SK-N-SH treated with all-trans-retinoic acid at 6 μM for 48 hours (cell line): Measurements from ENCODE around the gene GRAMD4.

Experiments used
- ATAC-seq: fragments of 200-7000 bp; cut with Tn5 transposase; 3 replicates; pipeline ENCODE4 v1.9.1; 2020; ENCODE audit warnings: mild to moderate bottlenecking, moderate library complexity
- ARNTL ChIP-seq: fragments of 450-650 bp; formaldehyde crosslinking; IDR thresholded peaks from 2 replicates; pipeline ENCODE4 v1.5.0; 2020; ENCODE audit warnings: low read depth, mild to moderate bottlenecking, moderate library complexity, borderline replicate concordance
- BACH2 ChIP-seq: fragments of 250-450 bp; sonication (Bioruptor Pico); IDR thresholded peaks from 2 replicates; pipeline ENCODE4 v1.9.0; 2021; ENCODE audit warnings: mild to moderate bottlenecking, borderline replicate concordance
- CSDC2 ChIP-seq: fragments of 250-450 bp; sonication (Bioruptor Pico); IDR thresholded peaks from 2 replicates; pipeline ENCODE4 v1.5.0; 2020; ENCODE audit warnings: mild to moderate bottlenecking, moderate library complexity
- CSRNP3 ChIP-seq: fragments of 250-450 bp; sonication (Bioruptor Pico); IDR thresholded peaks from 2 replicates; pipeline ENCODE4 v1.5.1; 2021; ENCODE audit warnings: mild to moderate bottlenecking, moderate library complexity
- ESRRG ChIP-seq: fragments of 250-450 bp; sonication (Bioruptor Pico); IDR thresholded peaks from 2 replicates; pipeline ENCODE4 v1.6.1; 2021; ENCODE audit warnings: mild to moderate bottlenecking
- GLIS3 ChIP-seq: fragments of 250-450 bp; sonication (Bioruptor Pico); IDR thresholded peaks from 2 replicates; pipeline ENCODE4 v1.5.0; 2020; ENCODE audit warnings: mild to moderate bottlenecking, moderate library complexity
- ISL1 ChIP-seq: fragments of 250-450 bp; sonication (Bioruptor Pico); IDR thresholded peaks from 2 replicates; pipeline ENCODE4 v2.1.2; 2022; ENCODE audit warnings: mild to moderate bottlenecking, moderate library complexity
- OSR1 ChIP-seq: fragments of 250-450 bp; sonication (Bioruptor Pico); IDR thresholded peaks from 2 replicates; pipeline ENCODE4 v1.8.0; 2022; ENCODE audit warnings: moderate library complexity, mild to moderate bottlenecking, inconsistent platforms
- POU6F1 ChIP-seq: fragments of 250-450 bp; sonication (Bioruptor Pico); IDR thresholded peaks from 2 replicates; pipeline ENCODE4 v1.8.0; 2021; ENCODE audit warnings: low read depth, mild to moderate bottlenecking, moderate library complexity, borderline replicate concordance
- PPARA ChIP-seq: fragments of 250-450 bp; sonication (Bioruptor Pico); IDR thresholded peaks from 2 replicates; pipeline ENCODE4 v1.5.0; 2020; ENCODE audit warnings: mild to moderate bottlenecking, borderline replicate concordance
- RARB ChIP-seq: fragments of 250-450 bp; sonication (Bioruptor Pico); IDR thresholded peaks from 2 replicates; pipeline ENCODE4 v1.8.0; 2021; ENCODE audit warnings: mild to moderate bottlenecking, moderate library complexity
- SNAI2 ChIP-seq: fragments of 250-450 bp; sonication (Bioruptor Pico); IDR thresholded peaks from 2 replicates; pipeline ENCODE4 v1.5.0; 2020; ENCODE audit warnings: mild to moderate bottlenecking, moderate library complexity
- TOX ChIP-seq: fragments of 250-450 bp; sonication (Bioruptor Pico); IDR thresholded peaks from 2 replicates; pipeline ENCODE4 v1.8.0; 2021; ENCODE audit warnings: mild to moderate bottlenecking, moderate library complexity, borderline replicate concordance
- TSHZ2 ChIP-seq: fragments of 250-450 bp; sonication (Bioruptor Pico); IDR thresholded peaks from 2 replicates; pipeline ENCODE4 v1.5.0; 2020; ENCODE audit warnings: mild to moderate bottlenecking, moderate library complexity
- ZFP3 ChIP-seq: fragments of 250-450 bp; sonication (Bioruptor Pico); IDR thresholded peaks from 2 replicates; pipeline ENCODE4 v1.5.0; 2020; ENCODE audit warnings: mild to moderate bottlenecking, moderate library complexity
- ZFP30 ChIP-seq: fragments of 450-650 bp; formaldehyde crosslinking; IDR thresholded peaks from 2 replicates; pipeline ENCODE4 v1.5.0; 2022; ENCODE audit warnings: mild to moderate bottlenecking, moderate library complexity
- ZNF565 ChIP-seq: fragments of 450-650 bp; formaldehyde crosslinking; conservative IDR thresholded peaks from 2 replicates; pipeline ENCODE4 v1.5.0; 2020; ENCODE audit warnings: low read depth, mild to moderate bottlenecking, moderate library complexity
- TF ChIP-seq, protein P1 (sequence below): fragments of 250-450 bp; sonication (Bioruptor Pico); IDR thresholded peaks from 2 replicates; pipeline ENCODE4 v1.5.1; 2020; ENCODE audit warnings: low read depth, mild to moderate bottlenecking, moderate library complexity

The GRAMD4 gene

GRCh38 chr22:46678003-46678657, 57.9 kb downstream of the GRAMD4 start:
- no peak for ATAC-seq
- TF ChIP-seq ARNTL (CRISPR knock-in tag) (no peak), CSRNP3 (CRISPR knock-in tag) (no peak), ISL1 (CRISPR knock-in tag) (no peak), ZFP3 (CRISPR knock-in tag) (no peak), SNAI2 (CRISPR knock-in tag) (no peak), GLIS3 (CRISPR knock-in tag) (no peak), ZFP30 (no peak), PPARA (CRISPR knock-in tag) (no peak), TSHZ2 (CRISPR knock-in tag) (no peak), BACH2 (CRISPR knock-in tag) (no peak), RARB (CRISPR knock-in tag) (no peak)
- TF ChIP-seq, protein P1, sequence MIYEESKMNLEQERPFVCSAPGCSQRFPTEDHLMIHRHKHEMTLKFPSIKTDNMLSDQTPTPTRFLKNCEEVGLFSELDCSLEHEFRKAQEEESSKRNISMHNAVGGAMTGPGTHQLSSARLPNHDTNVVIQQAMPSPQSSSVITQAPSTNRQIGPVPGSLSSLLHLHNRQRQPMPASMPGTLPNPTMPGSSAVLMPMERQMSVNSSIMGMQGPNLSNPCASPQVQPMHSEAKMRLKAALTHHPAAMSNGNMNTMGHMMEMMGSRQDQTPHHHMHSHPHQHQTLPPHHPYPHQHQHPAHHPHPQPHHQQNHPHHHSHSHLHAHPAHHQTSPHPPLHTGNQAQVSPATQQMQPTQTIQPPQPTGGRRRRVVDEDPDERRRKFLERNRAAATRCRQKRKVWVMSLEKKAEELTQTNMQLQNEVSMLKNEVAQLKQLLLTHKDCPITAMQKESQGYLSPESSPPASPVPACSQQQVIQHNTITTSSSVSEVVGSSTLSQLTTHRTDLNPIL (CRISPR knock-in tag) = no peak
- TF ChIP-seq, all 23 proteins: peak for 0

DNA sequence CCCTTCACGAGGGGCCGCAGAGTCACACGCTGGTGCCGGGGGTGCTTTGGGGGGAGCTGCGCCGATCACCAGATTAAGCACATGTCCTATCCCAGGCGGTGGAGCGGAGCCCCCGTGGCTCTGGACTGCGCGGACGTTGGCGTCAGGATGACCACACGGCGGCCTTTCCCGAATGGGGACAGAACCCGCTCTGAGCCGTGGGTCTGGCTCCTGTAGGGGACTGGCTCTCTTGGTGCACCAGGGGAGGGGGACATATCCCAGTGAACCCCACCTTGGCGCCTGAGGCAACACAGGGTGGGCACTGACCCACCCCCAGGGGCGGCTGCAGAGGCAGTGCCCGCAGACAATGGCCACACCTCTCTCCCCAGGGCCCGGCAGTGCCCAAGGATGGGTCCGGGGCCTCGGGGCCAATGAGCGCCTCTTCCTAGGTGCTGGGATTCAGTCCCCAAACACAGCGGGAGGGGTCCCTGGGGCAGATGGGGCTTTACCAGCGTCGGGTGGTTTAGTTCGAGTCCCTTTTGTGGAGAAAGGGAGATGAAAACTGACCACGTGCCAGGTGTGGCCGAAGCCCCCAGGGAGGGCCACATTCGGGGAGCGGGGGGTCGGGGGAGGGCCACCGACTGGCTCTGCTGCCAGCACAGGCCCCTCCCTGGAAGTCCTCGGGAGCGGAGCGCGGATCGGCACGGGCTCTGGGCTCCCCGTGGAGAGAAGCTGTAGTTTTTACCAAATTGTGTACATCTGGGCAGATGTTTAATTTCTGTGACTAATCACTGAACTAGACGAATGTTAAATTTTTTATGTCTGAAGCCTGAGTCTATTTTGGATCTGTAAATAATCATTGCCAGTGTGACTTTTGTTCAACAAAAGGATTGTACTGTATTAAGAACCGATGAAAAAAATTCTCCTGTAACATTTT, 58.9 kb downstream of the GRAMD4 start:
- TF ChIP-seq ZNF565 (CRISPR knock-in tag) (no peak), BACH2 (CRISPR knock-in tag) (no peak), TOX (CRISPR knock-in tag) (no peak), SNAI2 (CRISPR knock-in tag) (no peak), CSDC2 (no peak), CSRNP3 (CRISPR knock-in tag) (no peak), ZFP30 (no peak), ARNTL (CRISPR knock-in tag) (no peak), POU6F1 (CRISPR knock-in tag) (no peak), OSR1 (CRISPR knock-in tag) (no peak), GLIS3 (CRISPR knock-in tag) (no peak), ESRRG (no peak), ISL1 (CRISPR knock-in tag) (no peak)
- TF ChIP-seq, protein P1 (CRISPR knock-in tag) = no peak
- no peak for ATAC-seq
